HEK293 (cell line): Measurements from ENCODE around the gene PPFIBP1.

Experiments
- GFI1B ChIP-seq: fragments of 450-650 bp; formaldehyde crosslinking; IDR thresholded peaks from 2 replicates; pipeline ENCODE4 v1.5.1; 2016; ENCODE audit warnings: missing biosample characterization, missing genetic modification characterization
- HOXC10 ChIP-seq: sonication (generic); formaldehyde crosslinking; IDR thresholded peaks from 2 replicates; pipeline ENCODE4 v1.8.1; 2023; ENCODE audit warnings: mild to moderate bottlenecking, missing genetic modification reagents
- IKZF3 ChIP-seq: fragments of 450-650 bp; IDR thresholded peaks from 2 replicates; pipeline ENCODE4 v1.5.0; 2018; ENCODE audit warnings: missing biosample characterization, mild to moderate bottlenecking, missing genetic modification characterization, moderate library complexity
- KLF1 ChIP-seq: fragments of 450-650 bp; formaldehyde crosslinking; IDR thresholded peaks from 2 replicates; pipeline ENCODE4 v1.5.1; 2016; ENCODE audit warnings: missing biosample characterization, missing genetic modification characterization
- KLF7 ChIP-seq: fragments of 450-650 bp; formaldehyde crosslinking; IDR thresholded peaks from 2 replicates; pipeline ENCODE4 v1.5.1; 2016; ENCODE audit warnings: missing biosample characterization, missing genetic modification characterization, borderline replicate concordance
- KLF8 ChIP-seq: fragments of 450-650 bp; formaldehyde crosslinking; IDR thresholded peaks from 2 replicates; pipeline ENCODE4 v1.5.1; 2016; ENCODE audit warnings: missing biosample characterization, missing genetic modification characterization
- KLF9 ChIP-seq: fragments of 450-650 bp; formaldehyde crosslinking; IDR thresholded peaks from 2 replicates; pipeline ENCODE4 v1.5.1; 2016; ENCODE audit warnings: missing biosample characterization, missing genetic modification characterization, low read depth
- MYNN ChIP-seq: fragments of 450-650 bp; formaldehyde crosslinking; IDR thresholded peaks from 2 replicates; pipeline ENCODE4 v1.5.1; 2016; ENCODE audit warnings: missing biosample characterization, missing genetic modification characterization, borderline replicate concordance
- YY2 ChIP-seq: fragments of 450-650 bp; formaldehyde crosslinking; IDR thresholded peaks from 2 replicates; pipeline ENCODE4 v1.5.1; 2016; ENCODE audit warnings: missing biosample characterization, missing genetic modification characterization
- ZBTB17 ChIP-seq: fragments of 450-650 bp; formaldehyde crosslinking; IDR thresholded peaks from 2 replicates; pipeline ENCODE4 v1.5.1; 2016; ENCODE audit warnings: missing biosample characterization, missing genetic modification characterization
- ZBTB20 ChIP-seq: fragments of 450-650 bp; formaldehyde crosslinking; IDR thresholded peaks from 2 replicates; pipeline ENCODE4 v1.5.1; 2016; ENCODE audit warnings: missing biosample characterization, missing genetic modification characterization
- ZBTB7A ChIP-seq: fragments of 450-650 bp; formaldehyde crosslinking; IDR thresholded peaks from 2 replicates; pipeline ENCODE4 v1.5.1; 2016; ENCODE audit warnings: low read depth, missing biosample characterization, missing genetic modification characterization
- ZNF10 ChIP-seq: fragments of 450-650 bp; formaldehyde crosslinking; IDR thresholded peaks from 2 replicates; pipeline ENCODE4 v1.5.1; 2017; ENCODE audit warnings: missing biosample characterization, missing genetic modification characterization
- ZNF169 ChIP-seq: fragments of 450-650 bp; formaldehyde crosslinking; IDR thresholded peaks from 2 replicates; pipeline ENCODE4 v1.5.1; 2016; ENCODE audit warnings: missing biosample characterization, missing genetic modification characterization
- ZNF184 ChIP-seq: fragments of 450-650 bp; IDR thresholded peaks from 2 replicates; pipeline ENCODE4 v1.5.1; 2018; ENCODE audit warnings: missing biosample characterization, mild to moderate bottlenecking, missing genetic modification characterization
- ZNF2 ChIP-seq: fragments of 450-650 bp; formaldehyde crosslinking; IDR thresholded peaks from 2 replicates; pipeline ENCODE4 v1.5.1; 2016; ENCODE audit warnings: missing biosample characterization, missing genetic modification characterization
- ZNF214 ChIP-seq: fragments of 450-650 bp; formaldehyde crosslinking; IDR thresholded peaks from 2 replicates; pipeline ENCODE4 v1.5.1; 2017; ENCODE audit warnings: missing biosample characterization, mild to moderate bottlenecking, missing genetic modification characterization, borderline replicate concordance
- ZNF239 ChIP-seq: fragments of 450-650 bp; formaldehyde crosslinking; IDR thresholded peaks from 2 replicates; pipeline ENCODE4 v1.5.1; 2016; ENCODE audit warnings: missing biosample characterization, missing genetic modification characterization
- ZNF280D ChIP-seq: fragments of 450-650 bp; formaldehyde crosslinking; IDR thresholded peaks from 2 replicates; pipeline ENCODE4 v1.5.1; 2016; ENCODE audit warnings: missing biosample characterization, missing genetic modification characterization
- ZNF292 ChIP-seq: fragments of 450-650 bp; formaldehyde crosslinking; IDR thresholded peaks from 2 replicates; pipeline ENCODE4 v1.5.1; 2016; ENCODE audit warnings: low read depth, missing biosample characterization, missing genetic modification characterization, borderline replicate concordance
- ZNF311 ChIP-seq: fragments of 450-650 bp; formaldehyde crosslinking; IDR thresholded peaks from 2 replicates; pipeline ENCODE4 v1.5.1; 2017; ENCODE audit warnings: missing biosample characterization, missing genetic modification characterization, borderline replicate concordance
- ZNF350 ChIP-seq: fragments of 450-650 bp; formaldehyde crosslinking; IDR thresholded peaks from 2 replicates; pipeline ENCODE4 v1.5.0; 2017; ENCODE audit warnings: missing biosample characterization, mild to moderate bottlenecking, missing genetic modification characterization
- ZNF362 ChIP-seq: fragments of 450-650 bp; formaldehyde crosslinking; IDR thresholded peaks from 2 replicates; pipeline ENCODE4 v1.5.1; 2016; ENCODE audit warnings: missing biosample characterization, missing genetic modification characterization
- ZNF404 ChIP-seq: fragments of 450-650 bp; formaldehyde crosslinking; IDR thresholded peaks from 2 replicates; pipeline ENCODE4 v1.5.1; 2017; ENCODE audit warnings: missing biosample characterization, missing genetic modification characterization
- ZNF423 ChIP-seq: fragments of 450-650 bp; formaldehyde crosslinking; IDR thresholded peaks from 2 replicates; pipeline ENCODE4 v1.5.1; 2016; ENCODE audit warnings: missing biosample characterization, missing genetic modification characterization
- ZNF558 ChIP-seq: fragments of 450-650 bp; formaldehyde crosslinking; IDR thresholded peaks from 2 replicates; pipeline ENCODE4 v1.5.1; 2016; ENCODE audit warnings: missing biosample characterization, missing genetic modification characterization
- ZNF610 ChIP-seq: fragments of 450-650 bp; formaldehyde crosslinking; IDR thresholded peaks from 2 replicates; pipeline ENCODE4 v1.5.1; 2016; ENCODE audit warnings: missing biosample characterization, missing genetic modification characterization, borderline replicate concordance
- ZNF791 ChIP-seq: fragments of 450-650 bp; formaldehyde crosslinking; IDR thresholded peaks from 2 replicates; pipeline ENCODE4 v1.5.1; 2016; ENCODE audit warnings: missing biosample characterization, missing genetic modification characterization
- ZNF792 ChIP-seq: fragments of 450-650 bp; formaldehyde crosslinking; IDR thresholded peaks from 2 replicates; pipeline ENCODE4 v1.5.1; 2016; ENCODE audit warnings: missing biosample characterization, missing genetic modification characterization
- ZSCAN30 ChIP-seq: fragments of 450-650 bp; IDR thresholded peaks from 2 replicates; pipeline ENCODE4 v1.5.1; 2018; ENCODE audit warnings: missing biosample characterization, mild to moderate bottlenecking, missing genetic modification characterization, moderate library complexity
- TF ChIP-seq, protein P1 (sequence below): fragments of 450-650 bp; formaldehyde crosslinking; IDR thresholded peaks from 2 replicates; pipeline ENCODE4 v1.5.1; 2016; ENCODE audit warnings: missing biosample characterization, missing genetic modification characterization
- TF ChIP-seq, protein P2 (sequence below): fragments of 450-650 bp; formaldehyde crosslinking; IDR thresholded peaks from 2 replicates; pipeline ENCODE4 v1.5.1; 2016; ENCODE audit warnings: missing biosample characterization, missing genetic modification characterization

Gene PPFIBP1

GRCh38 chr12:27524839-27525753 is 1.1 kb downstream of the PPFIBP1 start (continued):
- TF ChIP-seq ZNF280D (tag by site-specific recombination) (no peak), HOXC10 (CRISPR knock-in tag) (no peak), ZNF423 (no peak), ZNF350 (tag by site-specific recombination) (no peak), ZNF292 (tag by site-specific recombination) (no peak), ZNF792 (tag by site-specific recombination) (no peak), ZBTB17 (tag by site-specific recombination) (peak; percentile 68), ZNF610 (tag by site-specific recombination) (no peak), ZNF362 (tag by site-specific recombination) (peak; percentile 80), ZNF2 (tag by site-specific recombination) (no peak), ZNF184 (no peak), ZNF239 (no peak), ZBTB20 (tag by site-specific recombination) (peak; percentile 87), ZNF311 (tag by site-specific recombination) (no peak), ZBTB7A (tag by site-specific recombination) (no peak), IKZF3 (0 out of 2 replicates have a peak, but pooled peaks have one; percentile 13), KLF9 (tag by site-specific recombination) (no peak), YY2 (tag by site-specific recombination) (no peak), ZNF214 (tag by site-specific recombination) (no peak), ZNF169 (no peak), ZSCAN30 (tag by site-specific recombination) (no peak), MYNN (tag by site-specific recombination) (no peak), ZNF404 (no peak), KLF1 (tag by site-specific recombination) (no peak), KLF8 (no peak), KLF7 (tag by site-specific recombination) (no peak), ZNF10 (no peak), ZNF791 (tag by site-specific recombination) (no peak), ZNF558 (tag by site-specific recombination) (no peak), GFI1B (tag by site-specific recombination) (no peak)
- TF ChIP-seq, protein P1, sequence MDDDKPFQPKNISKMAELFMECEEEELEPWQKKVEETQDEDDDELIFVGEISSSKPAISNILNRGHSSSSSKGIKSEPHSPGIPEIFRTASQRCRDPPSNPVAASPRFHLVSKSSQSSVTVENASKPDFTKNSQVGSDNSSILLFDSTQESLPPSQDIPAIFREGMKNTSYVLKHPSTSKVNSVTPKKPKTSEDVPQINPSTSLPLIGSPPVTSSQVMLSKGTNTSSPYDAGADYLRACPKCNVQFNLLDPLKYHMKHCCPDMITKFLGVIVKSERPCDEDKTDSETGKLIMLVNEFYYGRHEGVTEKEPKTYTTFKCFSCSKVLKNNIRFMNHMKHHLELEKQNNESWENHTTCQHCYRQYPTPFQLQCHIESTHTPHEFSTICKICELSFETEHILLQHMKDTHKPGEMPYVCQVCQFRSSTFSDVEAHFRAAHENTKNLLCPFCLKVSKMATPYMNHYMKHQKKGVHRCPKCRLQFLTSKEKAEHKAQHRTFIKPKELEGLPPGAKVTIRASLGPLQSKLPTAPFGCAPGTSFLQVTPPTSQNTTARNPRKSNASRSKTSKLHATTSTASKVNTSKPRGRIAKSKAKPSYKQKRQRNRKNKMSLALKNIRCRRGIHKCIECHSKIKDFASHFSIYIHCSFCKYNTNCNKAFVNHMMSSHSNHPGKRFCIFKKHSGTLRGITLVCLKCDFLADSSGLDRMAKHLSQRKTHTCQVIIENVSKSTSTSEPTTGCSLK (tag by site-specific recombination): no peak
- TF ChIP-seq, protein P2, sequence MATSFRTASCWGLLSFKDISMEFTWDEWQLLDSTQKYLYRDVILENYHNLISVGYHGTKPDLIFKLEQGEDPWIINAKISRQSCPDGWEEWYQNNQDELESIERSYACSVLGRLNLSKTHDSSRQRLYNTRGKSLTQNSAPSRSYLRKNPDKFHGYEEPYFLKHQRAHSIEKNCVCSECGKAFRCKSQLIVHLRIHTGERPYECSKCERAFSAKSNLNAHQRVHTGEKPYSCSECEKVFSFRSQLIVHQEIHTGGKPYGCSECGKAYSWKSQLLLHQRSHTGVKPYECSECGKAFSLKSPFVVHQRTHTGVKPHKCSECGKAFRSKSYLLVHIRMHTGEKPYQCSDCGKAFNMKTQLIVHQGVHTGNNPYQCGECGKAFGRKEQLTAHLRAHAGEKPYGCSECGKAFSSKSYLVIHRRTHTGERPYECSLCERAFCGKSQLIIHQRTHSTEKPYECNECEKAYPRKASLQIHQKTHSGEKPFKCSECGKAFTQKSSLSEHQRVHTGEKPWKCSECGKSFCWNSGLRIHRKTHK (tag by site-specific recombination): no peak
